ENCODE data around the gene PHLDA2. TPM values are rescaled to one million over a fixed set of nuclear protein-coding genes. Genes with fewer than 3 reads are reported as not detected.
A peak's percentile ranks its signal among the peaks of the same experiment; 100 is the strongest.

PHLDA2 gene
- total RNA-seq, 3 donors from 2014 or later = 8.9 to 25.6 (median 23.9) TPM

DNA sequence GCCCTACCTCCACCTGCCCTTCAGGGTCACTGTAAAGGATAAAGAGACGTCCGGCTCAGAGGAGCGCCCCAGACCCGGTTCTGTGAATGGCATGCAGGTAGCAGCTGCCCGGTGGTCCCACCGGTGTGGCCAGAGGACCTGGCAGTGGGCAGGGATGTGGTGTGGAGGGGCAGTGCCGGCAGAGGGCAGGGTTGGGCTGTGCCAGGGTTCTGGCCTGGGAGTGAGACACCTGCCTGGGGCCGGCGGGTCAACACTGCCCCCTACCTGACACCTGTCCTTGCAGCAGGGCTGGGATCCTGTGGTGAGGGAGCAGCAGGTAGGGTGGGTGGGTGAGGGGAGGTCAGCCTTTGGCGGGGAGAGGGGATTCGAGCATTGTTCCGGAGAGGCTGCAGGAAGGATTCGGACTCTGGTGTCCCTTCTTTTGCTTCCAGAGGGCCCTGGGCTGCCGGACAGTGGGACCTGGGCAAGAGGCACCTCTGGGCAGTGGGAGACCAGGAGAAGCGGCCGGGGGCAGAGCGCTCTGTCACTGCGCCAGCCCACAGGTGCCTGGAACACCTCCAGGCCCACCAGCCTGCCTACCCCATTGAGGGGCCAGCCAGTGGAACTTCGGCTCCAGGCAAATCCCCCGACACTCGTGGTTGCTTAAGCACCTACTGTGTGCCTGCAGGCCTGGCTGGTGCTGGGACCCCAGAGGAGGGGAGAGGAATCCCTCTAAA lies 1.6 kb upstream of the PHLDA2 start:
- Histone ChIP-seq H3K4me1 (ENCODE audit: low read depth) (peaks cover 20% of the 10 kb centered on the region), H3K9me3 (no peaks in the 10 kb centered on the region), H3K4me3 (no peak overlapping the region), H3K36me3 (ENCODE audit: low read depth) (no peaks in the 10 kb centered on the region)
- DNase-seq (peak; percentile 92 to 95 (median 93)), ATAC-seq (peak; percentile 70)
- TF ChIP-seq, protein P1, sequence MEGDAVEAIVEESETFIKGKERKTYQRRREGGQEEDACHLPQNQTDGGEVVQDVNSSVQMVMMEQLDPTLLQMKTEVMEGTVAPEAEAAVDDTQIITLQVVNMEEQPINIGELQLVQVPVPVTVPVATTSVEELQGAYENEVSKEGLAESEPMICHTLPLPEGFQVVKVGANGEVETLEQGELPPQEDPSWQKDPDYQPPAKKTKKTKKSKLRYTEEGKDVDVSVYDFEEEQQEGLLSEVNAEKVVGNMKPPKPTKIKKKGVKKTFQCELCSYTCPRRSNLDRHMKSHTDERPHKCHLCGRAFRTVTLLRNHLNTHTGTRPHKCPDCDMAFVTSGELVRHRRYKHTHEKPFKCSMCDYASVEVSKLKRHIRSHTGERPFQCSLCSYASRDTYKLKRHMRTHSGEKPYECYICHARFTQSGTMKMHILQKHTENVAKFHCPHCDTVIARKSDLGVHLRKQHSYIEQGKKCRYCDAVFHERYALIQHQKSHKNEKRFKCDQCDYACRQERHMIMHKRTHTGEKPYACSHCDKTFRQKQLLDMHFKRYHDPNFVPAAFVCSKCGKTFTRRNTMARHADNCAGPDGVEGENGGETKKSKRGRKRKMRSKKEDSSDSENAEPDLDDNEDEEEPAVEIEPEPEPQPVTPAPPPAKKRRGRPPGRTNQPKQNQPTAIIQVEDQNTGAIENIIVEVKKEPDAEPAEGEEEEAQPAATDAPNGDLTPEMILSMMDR (IDR thresholded peaks at IDR 0.05) = peak; percentile 75
- intact Hi-C loops (cut with DNase I, micrococcal nuclease) = no loop called here

DNA sequence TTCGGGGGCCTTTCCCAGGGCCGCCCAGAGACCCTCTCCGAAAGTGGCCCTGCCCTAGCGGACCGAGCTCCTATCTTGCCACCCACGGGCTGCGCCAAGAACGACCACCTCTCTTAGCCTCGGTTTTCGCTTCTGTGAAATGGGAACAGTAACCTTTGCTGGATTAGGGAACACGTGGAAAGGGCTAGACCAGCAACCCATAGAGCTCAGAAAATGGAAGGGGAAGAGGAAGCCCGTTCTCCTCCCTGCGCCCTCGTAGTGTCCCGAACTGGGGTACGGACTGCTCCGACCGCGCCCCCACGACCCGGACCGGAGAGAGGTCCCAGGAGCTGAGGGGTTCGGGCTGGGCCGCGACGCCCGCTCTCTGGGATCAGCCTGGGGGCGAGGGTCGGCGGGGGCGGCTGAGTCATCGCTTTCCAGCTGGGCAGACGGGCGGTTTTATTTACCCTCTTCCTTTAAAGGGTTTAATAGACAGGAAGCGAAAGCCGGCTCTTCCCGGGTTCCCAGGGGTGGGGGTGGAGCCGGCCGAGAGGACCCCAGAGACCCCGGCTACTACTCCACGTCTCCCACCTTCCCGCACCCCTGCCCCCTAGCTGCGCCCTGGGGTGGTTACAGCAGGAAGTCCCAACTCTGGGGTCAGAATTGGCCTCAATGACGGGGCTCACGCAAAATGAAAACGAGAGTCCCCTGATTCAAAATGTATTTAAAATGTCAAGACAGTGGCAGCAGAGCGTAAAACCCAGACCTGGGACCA lies 907 bp upstream of the PHLDA2 start:
- ATAC-seq = peak; percentile 49
- H3K4me1 ChIP-seq (ENCODE audit: low read depth) = peaks cover 24% of the 10 kb centered on the region
- no peaks in the 10 kb centered on the region for H3K36me3 ChIP-seq (ENCODE audit: low read depth)
- no peaks in the 10 kb centered on the region for H3K9me3 ChIP-seq
- TF ChIP-seq, protein P1 (IDR thresholded peaks at IDR 0.05) = no peak
- peak; percentile 76 to 84 (median 84) for DNase-seq
- intact Hi-C loops (cut with DNase I, micrococcal nuclease) = no loop called here
- H3K4me3 ChIP-seq = no peak overlapping the region

DNA sequence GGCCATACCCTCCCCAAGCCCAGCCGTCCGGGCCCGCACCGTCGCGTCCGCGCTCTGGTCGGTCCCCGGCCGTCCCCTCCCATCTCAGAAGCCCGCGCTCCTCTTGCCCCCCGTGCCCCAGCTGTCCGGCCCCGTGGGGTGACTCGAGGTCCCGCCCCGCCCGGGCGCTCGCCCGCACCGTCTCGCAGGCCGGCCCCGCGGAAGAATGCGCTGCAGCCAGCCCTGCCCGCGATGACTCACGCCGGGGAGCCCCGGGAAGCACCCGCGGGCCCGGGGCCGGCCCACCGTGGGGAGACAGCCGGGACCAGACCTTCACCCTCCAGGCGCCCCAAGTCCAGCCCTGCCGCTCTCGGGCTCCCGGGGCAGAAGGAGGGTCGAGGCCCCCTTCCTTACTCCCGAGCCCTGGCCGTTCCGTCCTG lies 320 bp upstream of the PHLDA2 start:
- peak; percentile 69 for ATAC-seq
- peak overlapping the region; percentile 40 for H3K4me3 ChIP-seq
- intact Hi-C loops (cut with DNase I, micrococcal nuclease) = no loop called here
- TF ChIP-seq, protein P1 (IDR thresholded peaks at IDR 0.05) = no peak
- peak; percentile 82 to 89 (median 89) for DNase-seq
- H3K4me1 ChIP-seq (ENCODE audit: low read depth) = peaks cover 29% of the 10 kb centered on the region
- no peaks in the 10 kb centered on the region for H3K36me3 ChIP-seq (ENCODE audit: low read depth)
- H3K9me3 ChIP-seq = no peaks in the 10 kb centered on the region

DNA sequence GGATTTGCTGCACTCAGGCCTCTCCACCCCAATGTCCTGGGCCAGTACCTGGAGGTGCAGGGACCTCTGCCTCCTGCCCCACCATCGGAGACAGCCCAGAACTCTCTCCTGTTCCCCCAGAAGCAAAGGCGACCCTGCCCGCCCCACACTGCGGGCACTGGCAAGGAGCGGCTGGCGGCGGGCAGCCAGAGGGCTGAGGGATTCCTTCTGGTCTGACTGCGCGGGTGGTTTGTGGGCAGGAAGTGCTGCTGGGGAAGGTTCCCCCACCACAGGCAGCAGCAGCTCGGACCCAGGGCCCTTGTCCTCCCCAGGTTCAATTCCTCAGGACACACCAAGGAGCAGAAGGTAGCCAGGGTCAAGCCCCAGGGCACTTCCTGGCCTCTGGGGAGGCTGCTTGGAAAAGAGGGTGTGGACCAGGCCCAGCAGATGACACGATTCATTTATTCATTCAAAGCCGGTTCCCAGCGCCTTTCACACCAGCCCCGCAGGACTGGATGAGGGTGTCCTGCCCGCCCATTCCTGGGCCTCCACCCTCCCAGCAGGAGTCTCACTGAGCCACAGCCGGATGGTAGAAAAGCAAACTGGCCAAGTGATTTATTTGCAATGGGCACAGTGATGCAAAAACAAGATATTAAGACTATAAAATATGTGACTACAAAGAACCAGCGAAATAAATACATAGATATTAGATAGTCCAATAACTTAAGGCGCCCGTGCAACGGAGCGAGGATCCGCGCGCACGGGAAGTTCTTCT lies 1.2 kb downstream of the PHLDA2 start:
- Histone ChIP-seq H3K36me3 (ENCODE audit: low read depth) (no peaks in the 10 kb centered on the region), H3K4me1 (ENCODE audit: low read depth) (peaks cover 33% of the 10 kb centered on the region), H3K9me3 (no peaks in the 10 kb centered on the region), H3K4me3 (peak overlapping the region; percentile 40)
- TF ChIP-seq, protein P1 (IDR thresholded peaks at IDR 0.05) = no peak
- ATAC-seq = peak; percentile 6
- intact Hi-C loops (cut with DNase I, micrococcal nuclease) = no loop called here
- peak; percentile 57 to 73 (median 72) for DNase-seq

DNA sequence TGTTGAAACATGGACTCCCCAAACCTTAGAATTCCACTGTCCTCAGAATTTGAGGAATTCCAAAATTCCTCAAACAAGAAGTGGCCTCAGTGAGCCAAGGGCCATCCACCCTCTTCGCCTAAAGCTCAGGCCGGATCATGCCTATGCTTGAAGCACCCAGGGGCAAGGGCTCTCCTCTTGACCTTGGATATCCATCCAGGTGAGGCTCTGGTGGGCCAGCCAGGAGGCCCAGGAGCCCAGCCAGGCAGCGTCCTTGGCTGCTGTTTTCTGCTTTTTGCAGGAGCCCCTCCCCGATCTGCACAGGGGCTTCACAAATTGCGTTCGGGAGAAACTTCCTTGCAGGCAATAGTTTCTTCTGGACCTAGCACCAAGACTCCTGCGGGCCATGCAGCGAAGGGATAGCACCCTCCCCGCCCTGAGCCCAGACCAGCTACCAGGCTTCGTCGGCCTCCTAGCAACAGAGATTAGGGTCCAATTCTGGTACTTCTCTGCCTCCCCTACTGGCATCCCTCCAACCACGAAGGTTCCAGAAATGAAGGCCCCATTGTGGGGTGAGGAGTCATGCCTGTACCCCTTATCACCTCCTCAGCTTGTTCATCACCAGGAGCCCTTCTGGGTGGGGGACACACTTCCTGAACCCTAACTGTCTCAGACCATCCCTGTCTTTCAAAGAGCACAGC lies 2.0 kb downstream of the PHLDA2 start:
- no peak overlapping the region for H3K4me3 ChIP-seq

More for the DNA sequence above, 2.0 kb downstream of the PHLDA2 start:
- intact Hi-C loops (cut with DNase I, micrococcal nuclease) = no loop called here
- Histone ChIP-seq H3K36me3 (ENCODE audit: low read depth) (no peaks in the 10 kb centered on the region), H3K9me3 (no peaks in the 10 kb centered on the region), H3K4me1 (ENCODE audit: low read depth) (peaks cover 31% of the 10 kb centered on the region)
- TF ChIP-seq, protein P1 (IDR thresholded peaks at IDR 0.05) = no peak
- ATAC-seq (no peak), DNase-seq (peak in 2 of 3 donors; percentile 27 to 48)
